ENCODE results near the gene DCPS. TPM values are rescaled to one million over a fixed set of nuclear protein-coding genes. Genes with fewer than 3 reads are reported as not detected.
A peak's percentile ranks its signal among the peaks of the same experiment; 100 is the strongest.

DCPS gene
- total and polyA plus RNA-seq, 7 donors = 7.6 to 30.0 (median 9.7) TPM

- TF ChIP-seq CTCF (IDR thresholded peaks at IDR 0.05) = no peak
- no peaks in the 10 kb centered on the region for H3K27me3 ChIP-seq
- no peaks in the 10 kb centered on the region for H3K9me3 ChIP-seq
- H3K4me3 ChIP-seq = no peak overlapping the region
- H3K36me3 ChIP-seq = peaks cover 0 to 32% (median 3%) of the 10 kb centered on the region in 4 donors
- intact Hi-C loops (cut with DNase I) = no loop called here
- H3K4me1 ChIP-seq = peaks cover 0 to 19% (median 14%) of the 10 kb centered on the region in 4 donors
- DNase-seq = no peak
- no peak overlapping the region for H3K27ac ChIP-seq
- 90 to 92% methylated on average over 6 of the region's 6 CpGs for WGBS, 2 donors
These were observed 31.0 kb downstream of the DCPS start for GRCh38 chr11:126334659-126335462.

- peaks cover 0 to 32% (median 3%) of the 10 kb centered on the region in 4 donors for H3K36me3 ChIP-seq
- intact Hi-C loops (cut with DNase I) = no loop called here
- H3K4me1 ChIP-seq = peaks cover 0 to 20% (median 18%) of the 10 kb centered on the region in 4 donors
- no peaks in the 10 kb centered on the region for H3K9me3 ChIP-seq
- WGBS, 2 donors = 79 to 93% methylated on average over 5 of the region's 5 CpGs
- no peaks in the 10 kb centered on the region for H3K27me3 ChIP-seq
- TF ChIP-seq POLR2A (IDR thresholded peaks at IDR 0.05) = no peak
- TF ChIP-seq POLR2AphosphoS5 (IDR thresholded peaks at IDR 0.05) = peak in 1 of 4 donors; percentile 19
- DNase-seq = no peak
- H3K27ac ChIP-seq = no peak overlapping the region
- no peak overlapping the region for H3K4me3 ChIP-seq
These were observed 31.6 kb downstream of the DCPS start for GRCh38 chr11:126335463-126335760.

GRCh38 chr11:126336138-126336541, 32.3 kb downstream of the DCPS start:
- DNase-seq = no peak
- 57 to 86% methylated on average over 8 of the region's 8 CpGs for WGBS, 2 donors
- peaks cover 0 to 21% (median 19%) of the 10 kb centered on the region in 4 donors for H3K4me1 ChIP-seq
- no peaks in the 10 kb centered on the region for H3K27me3 ChIP-seq
- peaks cover 0 to 31% (median 3%) of the 10 kb centered on the region in 4 donors for H3K36me3 ChIP-seq
- no peaks in the 10 kb centered on the region for H3K9me3 ChIP-seq
- TF ChIP-seq EP300 (IDR thresholded peaks at IDR 0.05) = no peak
- no peak for TF ChIP-seq CTCF (IDR thresholded peaks at IDR 0.05)
- no peak for TF ChIP-seq POLR2AphosphoS5 (IDR thresholded peaks at IDR 0.05)
- no peak for TF ChIP-seq POLR2A (IDR thresholded peaks at IDR 0.05)
- no peak overlapping the region for H3K27ac ChIP-seq
- intact Hi-C loops (cut with DNase I) = no loop called here
- H3K4me3 ChIP-seq = no peak overlapping the region

- H3K4me3 ChIP-seq = no peak overlapping the region
- TF ChIP-seq CTCF (IDR thresholded peaks at IDR 0.05) = no peak
- no peak for TF ChIP-seq POLR2AphosphoS5 (IDR thresholded peaks at IDR 0.05)
- no peak for TF ChIP-seq POLR2A (IDR thresholded peaks at IDR 0.05)
- no peak for TF ChIP-seq EP300 (IDR thresholded peaks at IDR 0.05)
- WGBS, 2 donors = 65 to 87% methylated on average over 9 of the region's 9 CpGs
- intact Hi-C loops (cut with DNase I) = no loop called here
- H3K9me3 ChIP-seq = no peaks in the 10 kb centered on the region
- H3K4me1 ChIP-seq = peaks cover 0 to 21% (median 19%) of the 10 kb centered on the region in 4 donors
- H3K27ac ChIP-seq = no peak overlapping the region
- no peaks in the 10 kb centered on the region for H3K27me3 ChIP-seq
- DNase-seq = no peak
- peaks cover 0 to 26% (median 5%) of the 10 kb centered on the region in 4 donors for H3K36me3 ChIP-seq
These were observed 32.8 kb downstream of the DCPS start for GRCh38 chr11:126336671-126337101.

- Histone ChIP-seq H3K4me3 (no peak overlapping the region), H3K27ac (no peak overlapping the region), H3K4me1 (peaks cover 0 to 17% (median 15%) of the 10 kb centered on the region in 4 donors), H3K27me3 (no peaks in the 10 kb centered on the region), H3K36me3 (peaks cover 0 to 26% (median 5%) of the 10 kb centered on the region in 4 donors), H3K9me3 (no peaks in the 10 kb centered on the region)
- intact Hi-C loops (cut with DNase I) = no loop called here
- WGBS, 2 donors = 83 to 86% methylated on average over 4 of the region's 4 CpGs
- no peak for DNase-seq
- TF ChIP-seq CTCF (IDR thresholded peaks at IDR 0.05) (no peak), EP300 (IDR thresholded peaks at IDR 0.05) (no peak), POLR2AphosphoS5 (IDR thresholded peaks at IDR 0.05) (no peak), POLR2A (IDR thresholded peaks at IDR 0.05) (no peak)
These were observed 33.2 kb downstream of the DCPS start for GRCh38 chr11:126337126-126337473.

Measured in sigmoid colon (tissue), 7 donors.